WTC11 (cell line): ENCODE measurements around the gene CHDH. TPM values are rescaled to one million over a fixed set of nuclear protein-coding genes. Genes with fewer than 3 reads are reported as not detected.

Experiments
- ATAC-seq: fragments of 200-7000 bp; cut with Tn5 transposase; 2 replicates; pipeline ENCODE4 v1.10.0; 2021; ENCODE audit warnings: mild to moderate bottlenecking, moderate library complexity
- CTCF ChIA-PET: fragments of 300-600 bp; sonication (Branson Sonifier 250); formaldehyde crosslinking; loops from one replicate; lab custom pipeline; 2021; ENCODE audit warnings: antibody characterized with exemption; lab: Charles Lee
- POLR2A ChIA-PET: fragments of 350-600 bp; sonication (Branson Sonifier 250); formaldehyde crosslinking; loops from one replicate; lab custom pipeline; 2021; ENCODE audit warnings: antibody characterized with exemption; lab: Charles Lee
- DNase-seq: peaks from one replicate; pipeline ENCODE4 v3.0.0; 2021; ENCODE audit warnings: low spot score
- H3K27ac Mint-ChIP-seq: 2 replicates; pipeline ENCODE4 v1.8.0; 2021; ENCODE audit warnings: mixed read lengths
- H3K27me3 Mint-ChIP-seq: 2 replicates; pipeline ENCODE4 v1.8.0; 2021; ENCODE audit warnings: low read depth, mild to moderate bottlenecking, moderate library complexity, mixed read lengths
- H3K36me3 Mint-ChIP-seq: 2 replicates; pipeline ENCODE4 v1.8.0; 2021; ENCODE audit warnings: mixed read lengths
- H3K4me1 Mint-ChIP-seq: 2 replicates; pipeline ENCODE4 v1.8.0; 2022; ENCODE audit warnings: mixed read lengths
- H3K4me3 Mint-ChIP-seq: 2 replicates; pipeline ENCODE4 v1.8.0; 2021; ENCODE audit warnings: mild to moderate bottlenecking, moderate library complexity, mixed read lengths
- H3K9me3 Mint-ChIP-seq: 2 replicates; pipeline ENCODE4 v1.8.0; 2021; ENCODE audit warnings: mixed read lengths
- ATF1 ChIP-seq: sonication (generic); formaldehyde crosslinking; IDR thresholded peaks from 2 replicates; pipeline ENCODE4 v1.8.1; 2023; ENCODE audit warnings: mild to moderate bottlenecking, moderate library complexity, missing genetic modification reagents
- ATF6 ChIP-seq: sonication (generic); formaldehyde crosslinking; IDR thresholded peaks from 2 replicates; pipeline ENCODE4 v1.8.1; 2023; ENCODE audit warnings: mild to moderate bottlenecking, missing genetic modification reagents
- CTCF ChIP-seq: fragments of 200-600 bp; IDR thresholded peaks from 2 replicates; pipeline ENCODE4 v1.8.0; 2022; ENCODE audit warnings: antibody characterized with exemption
- ELF4 ChIP-seq: sonication (generic); formaldehyde crosslinking; IDR thresholded peaks from 2 replicates; pipeline ENCODE4 v1.8.1; 2022; ENCODE audit warnings: low read depth, mild to moderate bottlenecking, moderate library complexity, missing genetic modification reagents
- FOXP1 ChIP-seq: sonication (generic); formaldehyde crosslinking; IDR thresholded peaks from 2 replicates; pipeline ENCODE4 v1.8.0; 2022; ENCODE audit warnings: missing genetic modification reagents, mild to moderate bottlenecking, moderate library complexity, borderline replicate concordance
- HMGA2 ChIP-seq: fragments of 250-450 bp; sonication (Bioruptor Pico); IDR thresholded peaks from 2 replicates; pipeline ENCODE4 v1.4.0; 2021; ENCODE audit warnings: mild to moderate bottlenecking, moderate library complexity
- HMGXB4 ChIP-seq: sonication (generic); formaldehyde crosslinking; IDR thresholded peaks from 2 replicates; pipeline ENCODE4 v1.8.1; 2023; ENCODE audit warnings: mild to moderate bottlenecking, moderate library complexity, missing genetic modification reagents
- MXD4 ChIP-seq: fragments of 250-450 bp; sonication (Bioruptor Pico); IDR thresholded peaks from 2 replicates; pipeline ENCODE4 v1.8.0; 2021; ENCODE audit warnings: mild to moderate bottlenecking, moderate library complexity, borderline replicate concordance
- NFE2L1 ChIP-seq: sonication (generic); formaldehyde crosslinking; IDR thresholded peaks from 2 replicates; pipeline ENCODE4 v1.8.1; 2023; ENCODE audit warnings: missing genetic modification reagents
- NFYB ChIP-seq: sonication (generic); formaldehyde crosslinking; conservative IDR thresholded peaks from 2 replicates; pipeline ENCODE4 v1.8.0; 2022; ENCODE audit warnings: low read depth, missing genetic modification reagents
- NR1H2 ChIP-seq: sonication (generic); formaldehyde crosslinking; IDR thresholded peaks from 2 replicates; pipeline ENCODE4 v1.9.0; 2021; ENCODE audit warnings: mild to moderate bottlenecking, moderate library complexity, missing genetic modification reagents
- SOX15 ChIP-seq: fragments of 250-450 bp; sonication (Bioruptor Pico); IDR thresholded peaks from 2 replicates; pipeline ENCODE4 v1.9.0; 2021; ENCODE audit warnings: mild to moderate bottlenecking
- SP1 ChIP-seq: sonication (generic); formaldehyde crosslinking; conservative IDR thresholded peaks from 2 replicates; pipeline ENCODE4 v1.8.1; 2022; ENCODE audit warnings: missing genetic modification reagents
- ZBTB21 ChIP-seq: sonication (generic); formaldehyde crosslinking; IDR thresholded peaks from 2 replicates; pipeline ENCODE4 v1.8.1; 2023; ENCODE audit warnings: mild to moderate bottlenecking, missing genetic modification reagents, borderline replicate concordance
- ZNF121 ChIP-seq: sonication (generic); formaldehyde crosslinking; IDR thresholded peaks from 2 replicates; pipeline ENCODE4 v1.8.0; 2023; ENCODE audit warnings: missing genetic modification reagents
- ZNF232 ChIP-seq: sonication (generic); formaldehyde crosslinking; IDR thresholded peaks from 2 replicates; pipeline ENCODE4 v1.8.0; 2022; ENCODE audit warnings: mild to moderate bottlenecking, missing genetic modification reagents
- ZNF423 ChIP-seq: fragments of 250-450 bp; sonication (Bioruptor Pico); IDR thresholded peaks from 2 replicates; pipeline ENCODE4 v2.1.2; 2022; ENCODE audit warnings: mild to moderate bottlenecking, moderate library complexity
- ZNF532 ChIP-seq: fragments of 250-450 bp; sonication (Bioruptor Pico); IDR thresholded peaks from 2 replicates; pipeline ENCODE4 v1.9.0; 2021; ENCODE audit warnings: mild to moderate bottlenecking, borderline replicate concordance
- total RNA-seq: library from RNA; stranded (reverse); gene quantifications from 3 replicates; pipeline ENCODE4 v1.2.3, GENCODE V29; 2021

Gene CHDH
- total RNA-seq, 1 experiment from 2014 or later = 11.7 TPM

- no peak for TF ChIP-seq SP1 (CRISPR knock-in tag)
- TF ChIP-seq CTCF = no peak
- TF ChIP-seq FOXP1 (CRISPR knock-in tag) = no peak
- no peak for TF ChIP-seq NFE2L1 (CRISPR knock-in tag)
Measured at GRCh38 chr3:53820084-53820483, 26.1 kb downstream of the CHDH start (continued).

- no peak overlapping the region for H3K27ac Mint-ChIP-seq
Measured at GRCh38 chr3:53819163-53819868, 26.9 kb downstream of the CHDH start.

More at GRCh38 chr3:53819163-53819868, 26.9 kb downstream of the CHDH start:
- ChIA-PET CTCF (no interaction called here), POLR2A (no interaction called here)
- no peaks in the 10 kb centered on the region for H3K27me3 Mint-ChIP-seq
- no peaks in the 10 kb centered on the region for H3K9me3 Mint-ChIP-seq
- H3K4me1 Mint-ChIP-seq = peaks cover 5% of the 10 kb centered on the region
- H3K36me3 Mint-ChIP-seq = no peaks in the 10 kb centered on the region; the same call in 1 of the 2 replicates
- DNase-seq (no peak), ATAC-seq (no peak)
- H3K4me3 Mint-ChIP-seq = no peak overlapping the region
- TF ChIP-seq SP1 (CRISPR knock-in tag) = no peak
- no peak for TF ChIP-seq HMGA2 (CRISPR knock-in tag)
- TF ChIP-seq ZNF232 (CRISPR knock-in tag) = no peak
- TF ChIP-seq ZNF423 (CRISPR knock-in tag) = no peak
- TF ChIP-seq NFYB (CRISPR knock-in tag) = no peak
- TF ChIP-seq ELF4 (CRISPR knock-in tag) = no peak
- TF ChIP-seq NFE2L1 (CRISPR knock-in tag) = no peak
- no peak for TF ChIP-seq SOX15 (CRISPR knock-in tag)
- TF ChIP-seq ATF6 = no peak
- TF ChIP-seq ZNF121 = no peak
- TF ChIP-seq NR1H2 = no peak
- TF ChIP-seq ZNF532 (CRISPR knock-in tag) = no peak
- TF ChIP-seq ATF1 (CRISPR knock-in tag) = no peak
- TF ChIP-seq ZBTB21 (CRISPR knock-in tag) = no peak
- no peak for TF ChIP-seq HMGXB4 (CRISPR knock-in tag)
- no peak for TF ChIP-seq MXD4 (CRISPR knock-in tag)
